H54 (cell line): Measurements from ENCODE around the gene PCDH12.

Source experiments
- DNase-seq: peaks from one replicate; pipeline ENCODE4 v3.0.0; 2011; ENCODE audit warnings: low spot score, mixed read lengths; ENCODE audit not compliant: insufficient read length
- FAIRE-seq: peaks from 3 replicates; lab custom pipeline; 2011; peaks lifted over from hg19 to GRCh38; lab: Jason Lieb, UNC
- POLR2A ChIP-seq: IDR thresholded peaks from 2 replicates; pipeline ENCODE4 v1.6.1; 2011; ENCODE audit warnings: low read depth, mild to moderate bottlenecking, low read length

The PCDH12 gene

GRCh38 chr5:141958113-141958512 lies at the start of gene PCDH12:
Gene PCDH12, minus strand, starts transcription at chr5:141958202. Its CDS starts 351 bp downstream, at chr5:141957851.
- DNase-seq (no peak), FAIRE-seq (no peak)
- no peak for TF ChIP-seq POLR2A

- TF ChIP-seq POLR2A, result no peak
- DNase-seq, result no peak
- no peak for FAIRE-seq
Measured at GRCh38 chr5:142007237-142007544, 49.2 kb upstream of the PCDH12 start.

- TF ChIP-seq POLR2A, result no peak
- FAIRE-seq, result no peak
- DNase-seq, result no peak
Measured at GRCh38 chr5:142006363-142007236, 48.6 kb upstream of the PCDH12 start.

GRCh38 chr5:142003266-142003800 lies 45.3 kb upstream of the PCDH12 start:
- TF ChIP-seq POLR2A, result no peak
- FAIRE-seq (no peak), DNase-seq (no peak)

- FAIRE-seq, result no peak
- TF ChIP-seq POLR2A, result no peak
- DNase-seq, result no peak
Measured at GRCh38 chr5:142000704-142001484, 42.9 kb upstream of the PCDH12 start.

- DNase-seq (no peak), FAIRE-seq (no peak)
- TF ChIP-seq POLR2A, result no peak
Measured at GRCh38 chr5:142000173-142000572, 42.2 kb upstream of the PCDH12 start.

GRCh38 chr5:141997358-141997960 lies 39.5 kb upstream of the PCDH12 start:
- no peak for TF ChIP-seq POLR2A

GRCh38 chr5:141995656-141996055 lies 37.7 kb upstream of the PCDH12 start:
- no peak for FAIRE-seq
- no peak for TF ChIP-seq POLR2A
- no peak for DNase-seq

More at GRCh38 chr5:141997358-141997960, 39.5 kb upstream of the PCDH12 start:
- FAIRE-seq (no peak), DNase-seq (no peak)

GRCh38 chr5:141994511-141995136 lies 36.6 kb upstream of the PCDH12 start:
- FAIRE-seq, result no peak
- TF ChIP-seq POLR2A, result no peak
- DNase-seq, result no peak

- no peak for TF ChIP-seq POLR2A
- peak; percentile 38 for DNase-seq
- FAIRE-seq, result peak; percentile 78
Measured at GRCh38 chr5:141992349-141992963, 34.5 kb upstream of the PCDH12 start.

- no peak for DNase-seq
- TF ChIP-seq POLR2A, result no peak
- no peak for FAIRE-seq
Measured at GRCh38 chr5:141989720-141990119, 31.7 kb upstream of the PCDH12 start.

- TF ChIP-seq POLR2A, result no peak
- DNase-seq, result no peak
- no peak for FAIRE-seq
Measured at GRCh38 chr5:141986072-141986471, 28.1 kb upstream of the PCDH12 start.

GRCh38 chr5:141982626-141983025 lies 24.6 kb upstream of the PCDH12 start:
- DNase-seq (no peak), FAIRE-seq (no peak)
- TF ChIP-seq POLR2A, result no peak
